ENCODE measurements around the gene HABP4.

DNA sequence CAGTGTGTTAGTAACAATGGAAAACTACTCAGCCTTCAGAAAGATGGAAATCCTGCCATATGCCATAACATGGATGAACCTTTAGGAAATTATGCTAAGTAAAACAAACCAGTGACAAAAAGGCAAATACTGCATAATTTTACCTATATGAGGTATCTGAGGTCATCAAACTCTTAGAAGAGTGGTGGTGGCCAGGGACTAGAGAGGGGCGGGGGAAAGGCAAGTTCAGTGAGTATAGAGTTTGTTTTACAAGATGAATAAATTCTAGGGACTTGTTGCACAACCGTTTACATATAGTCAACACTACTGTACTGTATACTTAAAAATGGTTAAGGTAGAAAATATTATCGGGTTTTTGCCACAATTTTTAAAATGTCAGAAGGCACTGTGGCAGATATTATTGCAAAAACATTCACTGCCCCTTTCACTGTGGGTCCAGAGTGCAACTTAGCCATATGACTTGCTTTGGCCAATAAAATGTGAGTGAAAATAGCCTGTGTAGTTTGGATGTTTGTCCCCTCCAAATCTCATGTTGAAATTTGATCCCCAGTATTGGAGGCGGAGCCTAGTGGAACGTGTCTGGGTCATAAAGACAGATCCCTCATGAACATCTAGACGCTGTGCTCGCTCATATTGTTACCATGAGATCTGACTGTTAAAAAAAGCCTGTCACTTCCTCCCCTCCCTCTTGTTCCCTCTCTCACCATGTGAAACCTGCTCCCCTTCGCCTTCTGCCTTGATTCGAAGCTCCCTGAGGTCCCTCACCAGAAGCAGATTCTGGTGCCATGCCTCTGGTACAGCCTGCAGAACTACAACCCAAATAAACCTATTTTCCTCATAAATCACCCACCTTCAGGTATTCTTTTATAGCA is 41.3 kb upstream of the HABP4 start:
- TF ChIP-seq, protein P1, sequence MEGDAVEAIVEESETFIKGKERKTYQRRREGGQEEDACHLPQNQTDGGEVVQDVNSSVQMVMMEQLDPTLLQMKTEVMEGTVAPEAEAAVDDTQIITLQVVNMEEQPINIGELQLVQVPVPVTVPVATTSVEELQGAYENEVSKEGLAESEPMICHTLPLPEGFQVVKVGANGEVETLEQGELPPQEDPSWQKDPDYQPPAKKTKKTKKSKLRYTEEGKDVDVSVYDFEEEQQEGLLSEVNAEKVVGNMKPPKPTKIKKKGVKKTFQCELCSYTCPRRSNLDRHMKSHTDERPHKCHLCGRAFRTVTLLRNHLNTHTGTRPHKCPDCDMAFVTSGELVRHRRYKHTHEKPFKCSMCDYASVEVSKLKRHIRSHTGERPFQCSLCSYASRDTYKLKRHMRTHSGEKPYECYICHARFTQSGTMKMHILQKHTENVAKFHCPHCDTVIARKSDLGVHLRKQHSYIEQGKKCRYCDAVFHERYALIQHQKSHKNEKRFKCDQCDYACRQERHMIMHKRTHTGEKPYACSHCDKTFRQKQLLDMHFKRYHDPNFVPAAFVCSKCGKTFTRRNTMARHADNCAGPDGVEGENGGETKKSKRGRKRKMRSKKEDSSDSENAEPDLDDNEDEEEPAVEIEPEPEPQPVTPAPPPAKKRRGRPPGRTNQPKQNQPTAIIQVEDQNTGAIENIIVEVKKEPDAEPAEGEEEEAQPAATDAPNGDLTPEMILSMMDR (IDR thresholded peaks at IDR 0.05), result no peak
- no peak for TF ChIP-seq POLR2A (IDR thresholded peaks at IDR 0.05)
